Cardiac fibroblast (primary cell): ENCODE data around the gene STX2.

ENCODE experiments used
- DNase-seq, 2 donors: peaks; one replicate each; pipeline versions ENCODE4 v3.0.0 to v3.0.0-alpha.2; 2010; ENCODE audit warnings: low read depth in 2 of 2
- H3K4me3 ChIP-seq, 2 donors: replicated peaks in 1 of 2; 1 replicate in 1 of 2; 2 replicates in 1 of 2; pipeline ENCODE4 v1.5.1; 2011; ENCODE audit warnings: low read depth in 2 of 2, low read length in 2 of 2, mild to moderate bottlenecking in 2 of 2, moderate library complexity in 1 of 2
- CTCF ChIP-seq: IDR thresholded peaks from one replicate; pipeline ENCODE4 v1.5.1; 2011; ENCODE audit warnings: low read depth, mild to moderate bottlenecking, low read length, inconsistent platforms

The STX2 gene

DNA sequence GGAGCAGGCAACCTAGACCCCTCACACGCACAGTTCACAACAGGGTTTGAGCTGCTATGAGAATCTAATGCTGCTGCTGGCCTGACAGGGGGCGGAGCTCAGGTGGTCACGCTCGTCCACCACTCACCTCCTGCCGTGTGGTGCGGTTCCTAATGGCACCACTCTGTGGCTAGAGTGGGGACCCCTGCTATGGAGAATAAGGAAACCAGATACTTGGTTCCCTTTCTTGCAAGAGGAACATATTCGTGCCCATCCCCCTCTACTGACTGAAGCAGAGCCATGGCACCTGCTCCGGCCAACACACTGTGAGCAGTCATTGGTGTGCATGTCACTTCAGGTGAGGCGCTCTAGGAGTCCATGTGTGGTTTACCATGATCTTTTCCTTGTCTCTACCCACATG lies 92.5 kb downstream of the STX2 start:
- no peak for DNase-seq
- TF ChIP-seq CTCF = no peak
- H3K4me3 ChIP-seq = no peak overlapping the region

- H3K4me3 ChIP-seq = no peak overlapping the region
- DNase-seq = no peak
- TF ChIP-seq CTCF = no peak
Measured at GRCh38 chr12:130745921-130746320, 93.1 kb downstream of the STX2 start.

DNA sequence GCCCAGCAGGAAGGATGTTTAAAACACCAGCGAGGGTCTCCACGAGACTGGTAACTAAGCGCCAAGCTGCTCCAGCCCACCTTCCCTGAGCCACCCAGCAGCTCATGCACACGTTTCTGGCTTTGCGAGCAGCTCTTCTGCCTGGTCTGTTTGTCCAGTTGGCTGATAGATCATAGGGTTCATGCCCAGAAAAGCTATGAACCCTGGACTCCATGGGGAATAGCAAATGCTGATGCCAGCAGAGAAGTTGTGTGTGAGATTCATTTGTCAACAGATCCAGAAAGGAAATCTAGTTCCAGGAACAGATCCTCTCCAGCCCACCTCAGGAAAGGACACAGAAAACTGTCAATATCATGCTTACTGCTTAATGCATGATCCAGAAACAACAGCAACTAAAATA lies 94.8 kb downstream of the STX2 start:
- no peak for DNase-seq
- no peak overlapping the region for H3K4me3 ChIP-seq
- no peak for TF ChIP-seq CTCF

GRCh38 chr12:130743606-130744005 lies 95.4 kb downstream of the STX2 start:
- DNase-seq = no peak
- no peak for TF ChIP-seq CTCF

DNA sequence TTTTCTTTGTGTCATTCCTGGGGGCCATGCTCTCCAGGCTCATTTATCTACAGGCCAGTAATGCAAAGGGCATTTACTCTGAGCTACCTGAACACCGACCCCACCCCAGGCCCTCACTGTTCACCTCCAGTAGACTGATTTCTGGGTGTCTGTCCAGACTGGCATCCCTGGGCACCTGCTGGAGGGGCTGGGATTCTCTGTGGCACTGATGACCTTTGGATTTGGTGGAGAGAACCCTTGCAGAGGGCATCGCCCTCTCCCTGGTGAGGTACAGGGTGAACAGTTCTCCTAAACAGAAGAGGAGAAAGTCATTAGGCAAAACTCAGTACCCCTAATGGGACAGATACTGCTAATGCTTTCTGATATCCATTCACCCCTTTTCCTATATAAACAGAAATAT lies 95.9 kb downstream of the STX2 start:
- no peak for TF ChIP-seq CTCF
- no peak for DNase-seq
- H3K4me3 ChIP-seq = no peak overlapping the region

More at GRCh38 chr12:130743606-130744005, 95.4 kb downstream of the STX2 start:
- H3K4me3 ChIP-seq = no peak overlapping the region

- TF ChIP-seq CTCF = no peak
Measured at GRCh38 chr12:130742716-130743115, 96.3 kb downstream of the STX2 start.

DNA sequence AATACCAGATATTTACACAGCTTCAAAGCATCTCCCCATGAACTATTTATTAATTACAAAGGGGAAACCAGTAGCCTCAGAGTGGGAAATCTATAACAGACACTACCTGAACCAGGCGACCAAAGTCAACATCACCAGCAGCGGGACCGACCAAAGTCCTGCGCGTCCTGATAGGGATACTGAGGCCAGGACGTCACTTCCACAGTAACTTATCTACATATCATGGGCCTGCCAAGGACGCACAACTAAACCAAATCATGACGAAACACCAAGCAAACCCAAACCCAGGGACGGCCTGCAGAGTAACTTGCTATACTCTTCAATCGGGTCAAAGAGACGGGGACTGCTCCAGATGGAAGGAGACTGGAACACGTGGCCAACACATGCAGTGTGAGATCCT lies 96.9 kb downstream of the STX2 start:
- no peak for TF ChIP-seq CTCF
- DNase-seq = no peak
- H3K4me3 ChIP-seq = no peak overlapping the region

More at GRCh38 chr12:130742716-130743115, 96.3 kb downstream of the STX2 start:
- H3K4me3 ChIP-seq = no peak overlapping the region
- DNase-seq = no peak
